Measurements from ENCODE around the gene CHST11. TPM values are rescaled to one million over a fixed set of nuclear protein-coding genes. Genes with fewer than 3 reads are reported as not detected.
"Not testable (repeated sequence)": the region's sequence is repeated elsewhere in the genome, so short reads cannot be mapped to it uniquely, and the experiment has no call there.

CHST11 gene
- total RNA-seq, 1 donor from 2014 or later, result 3.9 TPM

GRCh38 chr12:104566244-104566993, 109.7 kb downstream of the CHST11 start:
- DNase-seq, result no peak

DNA sequence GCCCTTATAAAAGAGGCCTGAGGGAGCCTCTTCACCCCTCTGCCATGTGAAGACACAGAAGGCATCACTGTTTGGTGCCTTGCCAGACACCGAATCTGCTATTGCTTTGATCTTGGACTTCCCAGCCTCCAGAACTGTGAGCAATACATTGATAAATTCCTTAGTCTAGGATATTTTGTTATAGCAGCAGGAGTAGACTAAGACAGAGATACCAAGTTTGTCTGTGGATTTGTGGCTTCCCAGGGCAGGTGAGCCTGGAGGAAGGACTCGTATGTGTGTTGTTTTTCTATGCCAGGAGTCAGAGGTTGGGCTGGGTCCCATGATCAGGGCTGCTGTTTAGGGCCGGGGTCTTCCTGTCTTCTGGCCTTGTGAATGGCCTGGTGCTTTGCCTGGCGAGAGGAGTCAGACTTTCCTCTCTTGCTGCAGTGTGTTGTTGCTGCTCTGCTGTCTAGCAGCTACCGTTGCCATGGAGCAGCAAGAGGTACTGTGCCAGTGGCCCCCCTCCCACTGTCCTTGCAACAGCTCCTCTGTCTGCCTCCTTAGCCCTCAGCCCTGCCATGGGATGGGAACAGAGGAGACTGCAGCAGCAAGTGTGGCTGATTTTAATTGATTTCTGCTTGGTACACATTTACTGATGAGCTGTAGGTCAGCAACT, 111.2 kb downstream of the CHST11 start:
- DNase-seq, result no peak

GRCh38 chr12:104568487-104568868, 111.7 kb downstream of the CHST11 start:
- DNase-seq, result no peak

GRCh38 chr12:104568935-104569334, 112.2 kb downstream of the CHST11 start:
- DNase-seq, result no peak

GRCh38 chr12:104569346-104570173, 112.8 kb downstream of the CHST11 start:
- DNase-seq, result no peak

- no peak for DNase-seq
These were observed 113.6 kb downstream of the CHST11 start for GRCh38 chr12:104570174-104570907.

DNA sequence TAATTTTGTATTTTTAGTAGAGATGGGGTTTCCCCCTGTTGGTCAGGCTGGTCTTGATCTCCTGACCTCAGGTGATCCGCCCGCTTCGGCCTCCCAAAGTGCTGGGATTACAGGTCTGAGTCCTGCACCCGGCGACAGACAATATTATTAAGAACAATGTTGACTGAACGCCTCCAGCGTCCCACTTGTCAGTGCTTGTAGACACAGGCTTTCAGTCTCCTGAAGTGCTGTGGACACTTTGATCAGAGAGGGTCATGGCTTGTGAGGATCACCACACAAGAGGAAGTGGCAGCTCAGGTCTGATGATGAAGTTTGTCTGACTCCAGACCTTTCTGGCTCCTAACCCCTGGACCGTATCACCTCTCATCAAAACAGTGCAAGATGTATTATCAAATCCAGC, 114.6 kb downstream of the CHST11 start:
- DNase-seq, result no peak

GRCh38 chr12:104574353-104574752, 117.6 kb downstream of the CHST11 start:
- not testable (repeated sequence) for DNase-seq

DNA sequence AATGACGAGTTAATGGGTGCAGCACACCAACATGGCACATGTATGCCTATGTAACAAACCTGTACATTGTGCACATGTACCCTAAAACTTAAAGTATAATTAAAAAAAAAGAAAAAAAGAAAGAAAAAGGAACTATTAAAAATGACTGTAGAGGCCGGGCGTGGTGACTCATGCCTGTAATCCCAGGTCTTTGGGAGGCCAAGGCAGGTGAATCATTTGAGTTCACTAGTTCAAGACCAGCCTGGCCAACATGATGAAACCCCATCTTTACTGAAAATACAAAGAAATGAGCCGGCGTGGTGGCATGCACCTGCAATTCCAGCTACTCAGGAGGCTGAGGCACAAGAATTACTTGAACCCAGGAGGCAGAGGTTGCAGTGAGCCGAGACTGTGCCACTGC, 118.0 kb downstream of the CHST11 start:
- not testable (repeated sequence) for DNase-seq

DNA sequence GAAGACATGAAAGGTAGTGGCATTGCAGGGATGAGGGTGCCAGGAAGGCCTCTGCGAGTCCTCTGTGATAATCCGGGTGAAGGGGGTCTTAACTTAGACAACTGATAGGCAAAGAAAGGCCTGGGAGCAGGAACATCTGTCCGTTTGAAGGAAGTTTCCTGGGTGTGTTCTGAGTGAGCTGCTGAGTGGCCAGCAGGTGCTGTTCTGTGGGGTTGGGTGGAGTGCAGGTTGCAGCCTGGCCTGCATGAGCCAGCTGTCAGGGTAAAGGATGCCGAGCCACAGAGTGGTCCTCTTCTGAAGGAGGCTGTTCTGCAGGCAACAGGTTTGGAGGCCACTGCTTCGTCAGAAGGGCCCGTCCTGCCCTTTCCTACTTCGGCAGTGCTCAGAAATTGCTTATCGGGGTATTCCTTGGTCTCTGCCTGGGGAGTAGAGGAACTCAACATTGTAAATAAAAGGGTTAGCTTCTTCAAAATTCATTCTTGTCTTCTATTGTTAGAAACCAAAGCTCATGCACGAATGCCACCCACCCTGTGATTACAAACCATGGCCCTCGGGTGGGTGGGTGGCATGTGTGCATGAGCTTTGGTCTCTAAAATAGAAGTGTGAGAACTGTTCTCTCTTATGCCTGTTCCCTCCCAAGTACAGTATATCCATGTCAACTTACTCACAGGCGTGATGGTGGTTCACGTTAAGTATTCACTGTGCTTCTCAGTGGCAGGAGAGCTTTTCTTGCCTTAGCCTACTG, 118.9 kb downstream of the CHST11 start:
- DNase-seq, result no peak

DNA sequence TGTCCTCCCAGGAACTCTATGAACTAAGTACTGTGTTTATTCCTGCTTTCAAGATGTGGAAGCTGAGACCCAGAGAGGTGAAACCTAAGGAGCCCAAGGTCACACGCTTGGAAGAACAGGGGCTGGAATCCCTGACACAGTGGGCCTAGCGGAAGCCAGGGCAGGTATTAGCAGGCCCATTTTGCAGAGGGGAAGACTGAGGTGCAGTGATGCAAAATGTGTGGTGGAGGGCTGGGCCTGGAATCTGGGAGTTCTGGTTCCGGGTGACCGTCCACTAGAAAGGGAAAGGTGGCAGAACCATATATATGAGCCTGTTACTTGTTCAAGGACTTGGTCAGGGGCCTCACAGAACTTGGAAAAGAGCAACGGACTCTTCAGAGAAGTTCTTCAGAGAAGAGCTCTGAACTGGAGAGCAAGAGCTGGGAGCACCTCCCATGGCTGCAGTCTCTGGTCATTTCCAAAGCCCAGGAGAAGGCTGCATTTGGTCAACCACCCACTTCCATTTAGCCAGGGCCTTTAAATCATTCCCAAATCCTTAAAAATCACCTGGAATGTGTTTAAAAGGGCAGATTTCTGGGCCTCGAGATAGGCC, 119.5 kb downstream of the CHST11 start:
- no peak for DNase-seq

DNA sequence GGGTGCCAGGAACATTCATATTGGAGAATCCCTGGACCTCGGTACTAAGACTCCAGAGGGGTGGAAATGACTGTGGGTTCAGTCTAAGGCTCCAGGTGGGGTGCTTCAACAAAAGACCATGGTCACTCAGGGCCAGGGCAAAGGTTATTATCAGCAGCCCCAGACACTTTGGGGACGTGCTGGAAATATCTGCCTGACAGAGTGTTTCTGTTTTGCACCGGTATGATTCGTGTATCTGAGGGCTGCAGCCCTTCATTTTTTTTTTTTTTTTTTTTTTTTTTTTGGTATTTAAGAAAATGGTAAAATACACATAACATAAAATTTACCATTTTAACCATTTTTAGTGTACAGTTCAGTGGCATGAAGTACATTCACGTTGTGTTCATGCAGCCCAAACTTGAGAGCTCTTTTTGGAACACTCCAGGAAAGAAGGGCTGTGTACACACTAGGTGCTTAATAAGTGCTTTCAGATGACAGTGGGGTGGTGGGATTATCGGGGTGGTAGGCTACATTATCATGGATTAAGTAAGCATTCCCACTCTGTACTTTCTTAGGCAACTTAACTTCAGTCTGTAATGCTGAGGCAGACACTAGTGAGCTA, 120.3 kb downstream of the CHST11 start:
- no peak for DNase-seq

DNA sequence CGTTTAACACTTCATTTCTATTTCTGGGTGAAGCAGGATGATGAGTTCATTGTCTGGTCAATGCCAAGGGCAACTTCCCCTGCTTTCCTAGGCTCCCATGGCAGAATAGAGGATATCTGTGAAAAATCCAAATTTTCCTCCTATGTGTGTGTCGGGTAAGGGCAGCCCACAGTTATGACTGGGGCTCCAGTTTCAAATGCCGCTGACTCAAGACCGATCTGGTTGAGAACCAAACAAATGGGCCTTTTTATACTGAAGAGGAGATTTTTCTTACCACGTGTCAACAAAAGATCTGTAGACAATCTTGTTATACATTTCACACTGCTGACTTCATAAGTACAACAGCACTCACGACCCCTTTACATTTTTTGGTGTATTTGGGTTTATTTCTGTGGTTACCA, 120.8 kb downstream of the CHST11 start:
- no peak for DNase-seq

DNA sequence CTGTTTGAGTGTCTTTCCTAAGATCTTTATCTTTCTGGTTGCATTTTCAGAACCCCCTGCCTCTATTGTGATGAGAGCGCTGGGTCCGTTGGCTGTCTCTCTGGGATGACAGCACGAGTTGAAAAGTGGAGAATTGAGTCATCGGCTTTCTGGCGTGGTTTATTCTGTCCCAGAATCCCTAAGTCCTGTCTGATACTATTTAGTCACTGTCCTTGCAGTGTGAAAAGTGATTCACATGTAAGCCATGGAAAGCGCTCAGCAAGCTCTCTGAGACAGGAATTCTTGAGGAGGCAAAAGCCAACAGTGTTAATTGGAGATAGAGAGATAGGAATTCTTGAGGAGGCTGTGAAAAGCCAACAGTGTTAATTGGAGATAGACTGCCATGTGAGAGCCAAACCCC, 121.7 kb downstream of the CHST11 start:
- no peak for DNase-seq

DNA sequence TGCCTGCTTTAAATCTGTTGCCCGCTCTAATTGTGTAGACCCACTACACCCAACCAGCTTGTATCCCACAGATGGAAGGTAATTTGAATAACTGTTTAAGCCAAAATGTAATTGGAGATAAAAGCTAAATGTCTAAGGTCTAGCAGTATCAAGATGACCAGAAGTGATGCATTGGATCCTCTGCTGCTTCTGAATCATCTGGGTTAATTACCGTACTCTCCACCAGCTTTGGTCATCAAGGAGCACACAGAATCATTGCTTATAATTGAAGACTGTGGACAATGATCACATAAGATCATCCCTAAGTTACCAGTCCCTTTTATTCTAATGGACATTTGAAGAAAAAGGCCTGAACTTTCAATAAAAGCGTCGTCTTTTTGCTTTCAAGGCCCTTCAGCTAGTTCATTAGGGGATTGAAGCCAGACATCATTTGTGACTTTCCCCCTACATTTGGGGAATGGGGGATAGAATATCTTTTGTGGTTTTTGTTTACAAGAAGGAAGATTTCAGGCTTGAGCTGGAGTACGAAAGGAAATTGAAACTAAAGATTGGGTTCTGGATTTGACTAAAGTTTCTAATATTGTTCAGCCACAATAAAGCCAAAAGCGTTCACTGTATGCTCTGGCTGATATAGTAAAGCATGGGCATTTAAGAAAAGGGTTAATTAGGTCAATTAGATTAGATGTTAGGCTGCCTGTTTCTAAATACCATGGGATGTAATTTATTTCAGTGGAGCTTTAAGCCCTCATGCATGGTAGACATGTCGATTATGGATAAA, 123.2 kb downstream of the CHST11 start:
- DNase-seq, result no peak

DNA sequence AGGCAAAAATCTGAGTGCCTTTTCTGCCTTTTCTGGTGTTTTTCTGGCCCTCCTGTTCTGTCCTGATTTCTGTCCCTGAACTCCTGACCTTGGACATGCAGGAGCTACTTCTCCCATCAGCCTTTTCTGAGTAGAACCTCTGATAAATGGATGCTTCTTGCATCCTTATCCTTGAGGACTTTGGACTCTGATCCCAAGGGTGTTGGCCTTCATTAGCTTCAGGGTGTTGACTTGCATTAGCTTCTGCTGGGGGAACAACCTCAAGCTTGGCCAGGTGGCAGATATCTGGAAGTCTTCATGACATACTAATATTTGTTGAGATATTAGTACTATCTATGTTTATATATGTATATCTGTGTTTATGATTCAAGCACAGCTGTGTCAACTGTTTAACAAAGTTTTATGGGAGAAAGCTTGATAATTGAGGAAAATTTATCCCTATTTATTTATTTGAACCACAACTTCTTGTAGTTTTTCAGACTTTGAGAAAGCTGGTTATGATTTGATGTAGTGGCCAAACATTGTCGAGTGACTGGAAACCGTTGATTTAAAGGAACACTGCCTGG, 124.3 kb downstream of the CHST11 start:
- DNase-seq, result no peak

GRCh38 chr12:104582739-104583138, 126.0 kb downstream of the CHST11 start:
- no peak for DNase-seq

GRCh38 chr12:104583301-104583700, 126.6 kb downstream of the CHST11 start:
- DNase-seq, result no peak

GRCh38 chr12:104585448-104586055, 128.8 kb downstream of the CHST11 start:
- DNase-seq, result no peak

All from skin of body (tissue), 2 donors.